ENCODE data around the gene FALEC.

Gene FALEC

GRCh38 chr1:150508982-150509381 lies 6.6 kb upstream of the FALEC start:
- peak in 1 of 10 donors; percentile 24 for DNase-seq
- intact Hi-C loops (cut with DNase I) = no loop called here

- no peak for DNase-seq
- intact Hi-C loops (cut with DNase I) = no loop called here
These were observed 4.0 kb upstream of the FALEC start for GRCh38 chr1:150511551-150511950.

- no peak for DNase-seq
- intact Hi-C loops (cut with DNase I) = no loop called here
These were observed 3.4 kb upstream of the FALEC start for GRCh38 chr1:150511985-150512660.

- intact Hi-C loops (cut with DNase I) = no loop called here
- DNase-seq = no peak
These were observed 2.7 kb upstream of the FALEC start for GRCh38 chr1:150512846-150513245.

- DNase-seq = peak in 1 of 10 donors; percentile 40
- intact Hi-C loops (cut with DNase I) = no loop called here
These were observed 2.2 kb upstream of the FALEC start for GRCh38 chr1:150513351-150513791.

GRCh38 chr1:150514260-150514659 lies 1.3 kb upstream of the FALEC start:
- peak in 1 of 10 donors; percentile 56 for DNase-seq
- intact Hi-C loops (cut with DNase I) = no loop called here

GRCh38 chr1:150514913-150515327 lies 632 bp upstream of the FALEC start:
- no peak for DNase-seq
- intact Hi-C loops (cut with DNase I) = loop anchor here (1.0 kb wide), 1 partner anchor 28 kb away; the partner anchor contains the start of gene TARS2

- peak in 6 of 10 donors; percentile 20 to 88 (median 32) for DNase-seq
- intact Hi-C loops (cut with DNase I) = no loop called here
These were observed 569 bp downstream of the FALEC start for GRCh38 chr1:150516050-150516591.

GRCh38 chr1:150516616-150517015 lies 1.1 kb downstream of the FALEC start:
- intact Hi-C loops (cut with DNase I) = no loop called here
- DNase-seq = peak in 1 of 10 donors; percentile 12

GRCh38 chr1:150521196-150521968 lies 5.8 kb downstream of the FALEC start:
- intact Hi-C loops (cut with DNase I) = no loop called here
- no peak for DNase-seq

GRCh38 chr1:150525348-150525747 lies 9.8 kb downstream of the FALEC start:
- intact Hi-C loops (cut with DNase I) = no loop called here
- DNase-seq = peak in 2 of 10 donors; percentile 12 to 46

GRCh38 chr1:150528196-150528595 lies 12.6 kb downstream of the FALEC start:
- intact Hi-C loops (cut with DNase I) = no loop called here
- no peak for DNase-seq

- no peak for DNase-seq
- intact Hi-C loops (cut with DNase I) = no loop called here
These were observed 13.5 kb downstream of the FALEC start for GRCh38 chr1:150529017-150529416.

- intact Hi-C loops (cut with DNase I) = no loop called here
- peak in 2 of 10 donors; percentile 51 to 59 for DNase-seq
These were observed 15.1 kb downstream of the FALEC start for GRCh38 chr1:150530491-150531159.

- peak in 2 of 10 donors; percentile 24 to 46 for DNase-seq
- intact Hi-C loops (cut with DNase I) = loop anchor here (2.0 kb wide), 1 partner anchor 68 kb away; no protein-coding TSS in a partner anchor
These were observed 17.3 kb downstream of the FALEC start for GRCh38 chr1:150532860-150533259.

- DNase-seq = peak in 3 of 10 donors; percentile 39 to 59 (median 49)
- intact Hi-C loops (cut with DNase I) = no loop called here
These were observed 18.4 kb downstream of the FALEC start for GRCh38 chr1:150534002-150534401.

GRCh38 chr1:150535511-150536287 lies 20.1 kb downstream of the FALEC start:
- DNase-seq = peak in 1 of 10 donors; percentile 48
- intact Hi-C loops (cut with DNase I) = no loop called here

- DNase-seq = peak in 3 of 10 donors; percentile 33 to 55 (median 48)
- intact Hi-C loops (cut with DNase I) = no loop called here
These were observed 21.5 kb downstream of the FALEC start for GRCh38 chr1:150536836-150537731.

All from posterior cingulate gyrus (tissue), 11 donors.